Natural killer cell (primary cell): ENCODE measurements around the gene NDUFB7. TPM values are rescaled to one million over a fixed set of nuclear protein-coding genes. Genes with fewer than 3 reads are reported as not detected.

Experiments
- ATAC-seq, 3 donors: fragments of 150-1000 bp in 2 of 3; fragments of 200-7000 bp in 1 of 3; cut with Tn5 transposase; 1 replicate in 1 of 3; 2 replicates in 2 of 3; pipeline ENCODE4 v1.10.0; 2021; ENCODE audit warnings: mild to moderate bottlenecking in 2 of 3, moderate library complexity in 2 of 3
- DNase-seq, 2 donors: peaks; one replicate each; pipeline versions ENCODE4 v3.0.0 to v3.0.0-alpha.2; 2013 to 2021; ENCODE audit warnings: mixed read lengths in 1 of 2
- H3K27ac ChIP-seq: one replicate; pipeline ENCODE4 v1.5.1; 2013; ENCODE audit warnings: mild to moderate bottlenecking, low read length
- H3K27me3 ChIP-seq: one replicate; pipeline ENCODE4 v1.6.1; 2013; ENCODE audit warnings: low read length; ENCODE audit not compliant: control insufficient read depth, insufficient read depth
- H3K36me3 ChIP-seq: one replicate; pipeline ENCODE4 v1.6.1; 2013; ENCODE audit warnings: low read length; ENCODE audit not compliant: control insufficient read depth, insufficient read depth
- H3K4me1 ChIP-seq: one replicate; pipeline ENCODE4 v1.6.1; 2013; ENCODE audit warnings: low read length; ENCODE audit not compliant: control insufficient read depth, insufficient read depth
- H3K4me3 ChIP-seq: one replicate; pipeline ENCODE4 v1.5.1; 2013; ENCODE audit warnings: low read length
- H3K9me3 ChIP-seq: one replicate; pipeline ENCODE4 v1.6.1; 2013; ENCODE audit warnings: low read length; ENCODE audit not compliant: control insufficient read depth, insufficient read depth
- H3K27ac Mint-ChIP-seq, 2 donors: one replicate each; pipeline ENCODE4 v1.8.0; 2022; ENCODE audit warnings: mild to moderate bottlenecking in 2 of 2, mixed read lengths in 2 of 2, moderate library complexity in 1 of 2
- H3K27me3 Mint-ChIP-seq, 2 donors: one replicate each; pipeline ENCODE4 v1.8.0; 2022; ENCODE audit warnings: low read depth in 2 of 2, mixed read lengths in 2 of 2
- H3K36me3 Mint-ChIP-seq: one replicate; pipeline ENCODE4 v1.8.0; 2022; ENCODE audit warnings: mixed read lengths
- H3K4me1 Mint-ChIP-seq, 2 donors: one replicate each; pipeline ENCODE4 v1.8.0; 2022; ENCODE audit warnings: mixed read lengths in 2 of 2
- H3K4me3 Mint-ChIP-seq: one replicate; pipeline ENCODE4 v1.8.0; 2022; ENCODE audit warnings: mild to moderate bottlenecking, moderate library complexity, mixed read lengths
- H3K9me3 Mint-ChIP-seq, 2 donors: one replicate each; pipeline ENCODE4 v1.8.0; 2022; ENCODE audit warnings: mixed read lengths in 2 of 2
- WGBS: methylation state at CpG from one replicate; pipeline ENCODE4 v1.1.7; 2013; ENCODE audit warnings: missing lambda C conversion rate; ENCODE audit not compliant: insufficient coverage; 5-methylcytosine and 5-hydroxymethylcytosine counted together
- intact Hi-C: fragments of 100-400 bp; cut with micrococcal nuclease; formaldehyde crosslinking; loops from one replicate; pipeline ENCODE4 v1.14.2; 2022
- total RNA-seq, 4 donors: library from RNA; stranded (reverse); fragments of 120-200 nt in 1 of 4; gene quantifications; one replicate each; pipeline versions ENCODE4 v1.2.3 to v1.2.4, GENCODE V29; 2013 to 2022
- TF ChIP-seq, protein P1 (sequence below): fragments of 200-600 bp; IDR thresholded peaks from one replicate; pipeline ENCODE4 v1.8.0; 2022; ENCODE audit warnings: antibody characterized with exemption

The NDUFB7 gene
- total RNA-seq, 3 donors from 2014 or later (not counting 1 experiment from before 2014, with no cell fraction given), result 97.1 to 120 (median 108) TPM

GRCh38 chr19:14530005-14530348 lies 41.9 kb downstream of the NDUFB7 start:
- Histone ChIP-seq H3K36me3 (no peaks in the 10 kb centered on the region), H3K4me3 (peak overlapping the region; percentile 64), H3K9me3 (no peaks in the 10 kb centered on the region), H3K27ac (peak overlapping the region; percentile 73), H3K4me1 (peaks cover 20% of the 10 kb centered on the region), H3K27me3 (no peaks in the 10 kb centered on the region)
- Mint-ChIP-seq H3K4me1 (peaks cover 9 to 12% of the 10 kb centered on the region in 2 donors), H3K36me3 (no peaks in the 10 kb centered on the region), H3K27me3 (no peaks in the 10 kb centered on the region), H3K9me3 (no peaks in the 10 kb centered on the region), H3K4me3 (peak overlapping the region; percentile 96), H3K27ac (peak overlapping the region; percentile 95 to 97)
- 0% methylated on average over 18 of the region's 18 CpGs for WGBS
- DNase-seq (peak in 1 of 2 donors; percentile 71), ATAC-seq (no peak)
- intact Hi-C loops, result no loop called here
- TF ChIP-seq, protein P1, sequence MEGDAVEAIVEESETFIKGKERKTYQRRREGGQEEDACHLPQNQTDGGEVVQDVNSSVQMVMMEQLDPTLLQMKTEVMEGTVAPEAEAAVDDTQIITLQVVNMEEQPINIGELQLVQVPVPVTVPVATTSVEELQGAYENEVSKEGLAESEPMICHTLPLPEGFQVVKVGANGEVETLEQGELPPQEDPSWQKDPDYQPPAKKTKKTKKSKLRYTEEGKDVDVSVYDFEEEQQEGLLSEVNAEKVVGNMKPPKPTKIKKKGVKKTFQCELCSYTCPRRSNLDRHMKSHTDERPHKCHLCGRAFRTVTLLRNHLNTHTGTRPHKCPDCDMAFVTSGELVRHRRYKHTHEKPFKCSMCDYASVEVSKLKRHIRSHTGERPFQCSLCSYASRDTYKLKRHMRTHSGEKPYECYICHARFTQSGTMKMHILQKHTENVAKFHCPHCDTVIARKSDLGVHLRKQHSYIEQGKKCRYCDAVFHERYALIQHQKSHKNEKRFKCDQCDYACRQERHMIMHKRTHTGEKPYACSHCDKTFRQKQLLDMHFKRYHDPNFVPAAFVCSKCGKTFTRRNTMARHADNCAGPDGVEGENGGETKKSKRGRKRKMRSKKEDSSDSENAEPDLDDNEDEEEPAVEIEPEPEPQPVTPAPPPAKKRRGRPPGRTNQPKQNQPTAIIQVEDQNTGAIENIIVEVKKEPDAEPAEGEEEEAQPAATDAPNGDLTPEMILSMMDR, result no peak

- DNase-seq, result peak; percentile 99 to 100
- H3K9me3 Mint-ChIP-seq, result no peaks in the 10 kb centered on the region
- peaks cover 9 to 12% of the 10 kb centered on the region in 2 donors for H3K4me1 Mint-ChIP-seq
- peak within 1 kb of the TSS; percentile 86 for H3K27ac ChIP-seq
- WGBS, result under 1% methylated on average over 59 of the region's 59 CpGs
- H3K4me3 ChIP-seq, result peak within 1 kb of the TSS; percentile 64
- TF ChIP-seq, protein P1, result no peak
- H3K27me3 Mint-ChIP-seq, result no peaks in the 10 kb centered on the region
- no peaks in the 10 kb centered on the region for H3K27me3 ChIP-seq
- peak within 1 kb of the TSS; percentile 96 for H3K4me3 Mint-ChIP-seq
- H3K9me3 ChIP-seq, result no peaks in the 10 kb centered on the region
- no peaks in the 10 kb centered on the region for H3K36me3 Mint-ChIP-seq
- intact Hi-C loops, result loop anchor here (1.0 to 2.0 kb wide), 2 partner anchors 11 to 393 kb away; partner anchors contain the start of genes ASF1B and DNAJB1
- H3K36me3 ChIP-seq, result no peaks in the 10 kb centered on the region
- peaks cover 20% of the 10 kb centered on the region for H3K4me1 ChIP-seq
- peak within 1 kb of the TSS; percentile 95 to 97 for H3K27ac Mint-ChIP-seq
- ATAC-seq, result peak; percentile 93 to 99 (median 94)
Measured at GRCh38 chr19:14529254-14530004, 42.4 kb downstream of the NDUFB7 start, which contains the start of gene TECR. TSS of gene TECR (plus strand) at chr19:14529594. CDS start at chr19:14529697, 103 bp downstream.

DNA sequence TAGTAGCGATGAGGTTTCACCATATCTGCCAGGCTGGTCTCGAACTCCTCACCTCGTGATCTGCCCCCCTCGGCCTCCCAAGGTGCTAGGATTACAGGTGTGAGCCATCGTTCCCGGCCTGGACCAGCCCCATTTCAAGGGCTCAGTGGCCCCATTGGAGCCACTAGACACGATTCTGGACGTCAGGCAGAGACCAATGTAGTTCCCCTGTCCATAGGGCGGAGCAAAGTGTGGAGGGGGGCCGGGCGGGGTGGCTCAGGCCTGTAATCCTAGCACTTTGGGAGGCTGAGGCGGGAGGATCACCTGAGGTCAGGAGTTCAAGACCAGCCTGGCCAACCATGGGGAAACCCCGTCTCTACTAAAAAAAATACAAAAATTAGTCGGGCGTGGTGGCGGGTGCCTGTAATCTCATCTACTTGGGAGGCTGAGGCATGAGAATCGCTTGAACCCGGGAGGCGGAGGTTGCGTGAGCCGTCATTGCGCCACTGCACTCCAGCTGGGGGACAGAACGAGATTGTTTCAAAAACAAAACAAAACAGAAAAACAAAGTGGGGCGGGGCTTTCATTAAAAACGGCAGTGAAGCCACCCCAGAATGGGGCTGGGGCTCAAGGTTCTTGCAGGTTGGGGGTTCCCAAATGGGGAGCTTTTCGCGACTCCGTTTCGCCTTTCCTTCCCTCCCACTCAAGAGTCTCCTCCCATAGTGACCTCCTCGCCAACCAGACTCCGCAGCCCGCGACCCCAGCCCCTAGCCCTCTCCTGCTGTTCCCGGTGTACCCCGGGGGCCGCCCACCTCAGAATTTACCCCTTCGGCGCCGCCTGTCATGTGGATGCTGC lies 43.2 kb downstream of the NDUFB7 start:
- Histone ChIP-seq H3K4me3 (peak overlapping the region; percentile 53), H3K27ac (peak overlapping the region; percentile 86), H3K9me3 (no peaks in the 10 kb centered on the region), H3K36me3 (no peaks in the 10 kb centered on the region), H3K4me1 (peaks cover 28% of the 10 kb centered on the region), H3K27me3 (no peaks in the 10 kb centered on the region)
- Mint-ChIP-seq H3K9me3 (no peaks in the 10 kb centered on the region), H3K4me3 (peak overlapping the region; percentile 96), H3K27me3 (no peaks in the 10 kb centered on the region), H3K36me3 (no peaks in the 10 kb centered on the region), H3K4me1 (peaks cover 11 to 12% of the 10 kb centered on the region in 2 donors), H3K27ac (peak overlapping the region; percentile 95 to 97)
- WGBS, result 41% methylated on average over 39 of the region's 39 CpGs
- DNase-seq (no peak), ATAC-seq (peak; percentile 16 to 24 (median 22))
- intact Hi-C loops, result loop anchor here (1.0 to 2.0 kb wide), 2 partner anchors 10 to 392 kb away; partner anchors contain the start of genes ASF1B and DNAJB1
- TF ChIP-seq, protein P1, result no peak
